Measurements from ENCODE around the gene EYS. TPM values are rescaled to one million over a fixed set of nuclear protein-coding genes. Genes with fewer than 3 reads are reported as not detected.

The EYS gene
- total RNA-seq, 3 donors from 2014 or later: 1.3 to 2.9 TPM; not detected in 1

GRCh38 chr6:64081453-64081852 is 1625.6 kb downstream of the EYS start:
- Histone ChIP-seq H3K36me3 (no peaks in the 10 kb centered on the region), H3K4me3 (no peak overlapping the region), H3K27me3 (no peaks in the 10 kb centered on the region), H3K27ac (no peak overlapping the region), H3K9me3 (no peaks in the 10 kb centered on the region), H3K4me1 (no peaks in the 10 kb centered on the region)
- intact Hi-C loops (cut with DNase I; ENCODE audit: low total_unique reads): no loop called here
- no peak for TF ChIP-seq POLR2AphosphoS5 (IDR thresholded peaks at IDR 0.05)
- no peak for TF ChIP-seq POLR2A (IDR thresholded peaks at IDR 0.05)
- TF ChIP-seq CTCF (IDR thresholded peaks at IDR 0.05): no peak
- DNase-seq (ENCODE audit: low spot score in 2 of 2): no peak

- intact Hi-C loops (cut with DNase I; ENCODE audit: low total_unique reads): no loop called here
- Histone ChIP-seq H3K4me3 (no peak overlapping the region), H3K36me3 (no peaks in the 10 kb centered on the region), H3K27ac (no peak overlapping the region), H3K4me1 (no peaks in the 10 kb centered on the region), H3K27me3 (no peaks in the 10 kb centered on the region), H3K9me3 (no peaks in the 10 kb centered on the region)
- DNase-seq (ENCODE audit: low spot score in 2 of 2): no peak
- TF ChIP-seq CTCF (IDR thresholded peaks at IDR 0.05): no peak
- TF ChIP-seq POLR2A (IDR thresholded peaks at IDR 0.05): no peak
- no peak for TF ChIP-seq POLR2AphosphoS5 (IDR thresholded peaks at IDR 0.05)
Observed at GRCh38 chr6:64074981-64075380, 1632.0 kb downstream of the EYS start.

- no peaks in the 10 kb centered on the region for H3K36me3 ChIP-seq
- H3K27ac ChIP-seq: no peak overlapping the region
- no peaks in the 10 kb centered on the region for H3K9me3 ChIP-seq
- H3K4me3 ChIP-seq: no peak overlapping the region
- H3K27me3 ChIP-seq: no peaks in the 10 kb centered on the region
- TF ChIP-seq POLR2AphosphoS5 (IDR thresholded peaks at IDR 0.05): no peak
- no peak for TF ChIP-seq POLR2A (IDR thresholded peaks at IDR 0.05)
- no peak for TF ChIP-seq CTCF (IDR thresholded peaks at IDR 0.05)
- H3K4me1 ChIP-seq: no peaks in the 10 kb centered on the region
- intact Hi-C loops (cut with DNase I; ENCODE audit: low total_unique reads): no loop called here
- no peak for DNase-seq (ENCODE audit: low spot score in 2 of 2)
Observed at GRCh38 chr6:64072686-64073085, 1634.3 kb downstream of the EYS start.

- no peak for TF ChIP-seq POLR2AphosphoS5 (IDR thresholded peaks at IDR 0.05)
- TF ChIP-seq POLR2A (IDR thresholded peaks at IDR 0.05): no peak
- no peak for TF ChIP-seq CTCF (IDR thresholded peaks at IDR 0.05)
- no peaks in the 10 kb centered on the region for H3K27me3 ChIP-seq
- H3K4me1 ChIP-seq: no peaks in the 10 kb centered on the region
- no peaks in the 10 kb centered on the region for H3K9me3 ChIP-seq
- no peaks in the 10 kb centered on the region for H3K36me3 ChIP-seq
- H3K27ac ChIP-seq: no peak overlapping the region
- intact Hi-C loops (cut with DNase I; ENCODE audit: low total_unique reads): no loop called here
- H3K4me3 ChIP-seq: no peak overlapping the region
- no peak for DNase-seq (ENCODE audit: low spot score in 2 of 2)
Observed at GRCh38 chr6:64064919-64065318, 1642.1 kb downstream of the EYS start.

- Histone ChIP-seq H3K27me3 (no peaks in the 10 kb centered on the region), H3K27ac (no peak overlapping the region), H3K9me3 (no peaks in the 10 kb centered on the region), H3K4me3 (no peak overlapping the region), H3K36me3 (no peaks in the 10 kb centered on the region), H3K4me1 (no peaks in the 10 kb centered on the region)
- TF ChIP-seq POLR2A (IDR thresholded peaks at IDR 0.05) (no peak), POLR2AphosphoS5 (IDR thresholded peaks at IDR 0.05) (no peak), CTCF (IDR thresholded peaks at IDR 0.05) (no peak)
- DNase-seq (ENCODE audit: low spot score in 2 of 2): no peak
- intact Hi-C loops (cut with DNase I; ENCODE audit: low total_unique reads): no loop called here
Observed at GRCh38 chr6:64062960-64063683, 1643.9 kb downstream of the EYS start.

All from breast epithelium (tissue), 4 donors.